Measurements from ENCODE around the gene OR1A1.

- TF ChIP-seq EZH2 (IDR thresholded peaks at IDR 0.05; ENCODE audit: borderline replicate concordance, low read depth, low read length) (no peak), POLR2AphosphoS2 (IDR thresholded peaks at IDR 0.05; ENCODE audit: low read length) (no peak), HIVEP1 (CRISPR knock-in tag; IDR thresholded peaks at IDR 0.05) (no peak), SMAD4 (CRISPR knock-in tag; conservative IDR thresholded peaks at IDR 0.05) (no peak), ZC3H11A (IDR thresholded peaks at IDR 0.05; ENCODE audit: low read depth, low read length) (no peak), NBN (IDR thresholded peaks at IDR 0.05; ENCODE audit: low read depth) (no peak), HNRNPLL (IDR thresholded peaks at IDR 0.05; ENCODE audit: low read depth, low read length, poor library complexity, severe bottlenecking) (no peak), TBL1XR1 (IDR thresholded peaks at IDR 0.05; ENCODE audit: low read length in 2 of 2) (no peak), FOXA1 (IDR thresholded peaks at IDR 0.05; ENCODE audit: borderline replicate concordance) (no peak), CTCF (IDR thresholded peaks at IDR 0.05 in 2 of 3, conservative IDR thresholded peaks at IDR 0.05 in 1 of 3; ENCODE audit: insufficient read depth in 2 of 3, low read depth in 1 of 3, low read length in 3 of 3) (no peak), SIN3A (IDR thresholded peaks at IDR 0.05; ENCODE audit: borderline replicate concordance in 2 of 2, control insufficient read depth in 1 of 2, low read depth in 2 of 2, low read length in 2 of 2) (no peak), ZNF586 (CRISPR knock-in tag; conservative IDR thresholded peaks at IDR 0.05) (no peak), ELK1 (CRISPR knock-in tag; IDR thresholded peaks at IDR 0.05) (no peak)
Observed at GRCh38 chr17:3213001-3213400, 5.5 kb downstream of the OR1A1 start.
